Gastrocnemius medialis (tissue), 4 donors: ENCODE measurements around the gene MSLN.

Source experiments
- POLR2A ChIP-seq, 2 donors: fragments of 450-650 bp; IDR thresholded peaks; one replicate each; pipeline ENCODE4 v1.6.1; 2017; ENCODE audit warnings: antibody characterized with exemption in 2 of 2, mild to moderate bottlenecking in 2 of 2, moderate library complexity in 2 of 2
- TF ChIP-seq, protein P1 (sequence below), 5 experiments: fragments of 450-650 bp in 3 of 5; fragments of 200-600 bp in 2 of 5; sonication (generic) in 2 of 5; IDR thresholded peaks in 4 of 5; conservative IDR thresholded peaks in 1 of 5; 1 replicate in 4 of 5; 2 replicates in 1 of 5; pipeline ENCODE4 v1.5.1; 2016 to 2019; ENCODE audit warnings: antibody characterized with exemption in 5 of 5, mild to moderate bottlenecking in 3 of 5, moderate library complexity in 3 of 5

DNA sequence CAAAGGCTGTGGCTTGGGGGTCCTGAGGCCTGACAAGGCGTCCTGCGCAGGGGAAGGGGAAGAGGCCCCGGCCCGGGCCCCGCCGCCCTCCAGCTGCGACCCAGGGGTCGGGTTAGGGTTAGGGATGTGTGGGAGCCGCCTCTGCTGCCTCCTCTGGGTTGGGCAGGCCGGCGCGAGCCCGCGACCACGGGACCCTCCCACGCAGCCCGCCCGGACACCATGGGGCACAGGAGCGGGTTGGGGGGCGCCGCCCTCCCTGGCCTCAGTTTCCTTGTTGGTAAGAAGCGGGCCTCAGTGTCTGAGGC is 20.1 kb upstream of the MSLN start:
- TF ChIP-seq, protein P1, sequence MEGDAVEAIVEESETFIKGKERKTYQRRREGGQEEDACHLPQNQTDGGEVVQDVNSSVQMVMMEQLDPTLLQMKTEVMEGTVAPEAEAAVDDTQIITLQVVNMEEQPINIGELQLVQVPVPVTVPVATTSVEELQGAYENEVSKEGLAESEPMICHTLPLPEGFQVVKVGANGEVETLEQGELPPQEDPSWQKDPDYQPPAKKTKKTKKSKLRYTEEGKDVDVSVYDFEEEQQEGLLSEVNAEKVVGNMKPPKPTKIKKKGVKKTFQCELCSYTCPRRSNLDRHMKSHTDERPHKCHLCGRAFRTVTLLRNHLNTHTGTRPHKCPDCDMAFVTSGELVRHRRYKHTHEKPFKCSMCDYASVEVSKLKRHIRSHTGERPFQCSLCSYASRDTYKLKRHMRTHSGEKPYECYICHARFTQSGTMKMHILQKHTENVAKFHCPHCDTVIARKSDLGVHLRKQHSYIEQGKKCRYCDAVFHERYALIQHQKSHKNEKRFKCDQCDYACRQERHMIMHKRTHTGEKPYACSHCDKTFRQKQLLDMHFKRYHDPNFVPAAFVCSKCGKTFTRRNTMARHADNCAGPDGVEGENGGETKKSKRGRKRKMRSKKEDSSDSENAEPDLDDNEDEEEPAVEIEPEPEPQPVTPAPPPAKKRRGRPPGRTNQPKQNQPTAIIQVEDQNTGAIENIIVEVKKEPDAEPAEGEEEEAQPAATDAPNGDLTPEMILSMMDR (IDR thresholded peaks at IDR 0.05 in 4 of 5, conservative IDR thresholded peaks at IDR 0.05 in 1 of 5) = no peak
- no peak for TF ChIP-seq POLR2A (IDR thresholded peaks at IDR 0.05)
